K562 (cell line): ENCODE results near the gene HSPA6. TPM values are rescaled to one million over a fixed set of nuclear protein-coding genes. Genes with fewer than 3 reads are reported as not detected.
A peak's percentile ranks its signal among the peaks of the same experiment; 100 is the strongest.
"Not testable (repeated sequence)": the region's sequence is repeated elsewhere in the genome, so short reads cannot be mapped to it uniquely, and the experiment has no call there.

Source experiments
- CREB3 ChIP-seq: fragments of 450-650 bp; conservative IDR thresholded peaks from 2 replicates; pipeline ENCODE4 v1.6.1; 2016; ENCODE audit warnings: missing genetic modification characterization, low read depth, mild to moderate bottlenecking, missing compliant biosample characterization, moderate library complexity
- NR2C2 ChIP-seq, 2 experiments: fragments of 200-800 bp in 1 of 2; sonication (Bioruptor generic) in 1 of 2; sonication (generic) in 1 of 2; formaldehyde crosslinking in 1 of 2; IDR thresholded peaks; 2 replicates each; pipeline versions ENCODE4 v1.6.1 to v1.8.0; 2016 to 2022; ENCODE audit warnings: mild to moderate bottlenecking in 1 of 2, missing compliant biosample characterization in 1 of 2, missing genetic modification characterization in 1 of 2, missing genetic modification reagents in 1 of 2
- PHF8 ChIP-seq: fragments of 200-600 bp; sonication (generic); IDR thresholded peaks from 2 replicates; pipeline ENCODE4 v1.6.1; 2012; ENCODE audit warnings: mixed run types, mild to moderate bottlenecking, inconsistent platforms, low read length, moderate library complexity, borderline replicate concordance
- SRF ChIP-seq, 2 experiments: fragments of 250-450, 450-650 bp in 1 of 2; sonication (Bioruptor Pico) in 1 of 2; sonication (generic) in 1 of 2; formaldehyde crosslinking; IDR thresholded peaks; 2 replicates each; pipeline versions ENCODE4 v1.5.0 to v1.5.1; 2020 to 2022; ENCODE audit warnings: mild to moderate bottlenecking in 1 of 2, missing genetic modification reagents in 1 of 2
- polyA plus RNA-seq, 8 experiments: library from polyadenylated mRNA; depleted of rRNA in 4 of 8; stranded (reverse) in 5 of 8; unstranded in 3 of 8; fragments of >200 nt; fragmentation: Nextera tagmentation in 2 of 8; fragmentation: Illumina TruSeq in 1 of 8; extraction: Ambion mirVana in 2 of 8; extraction: Trizol in 1 of 8; gene quantifications; 2 replicates each; pipeline versions ENCODE4 v1.2.1 to v1.2.3, GENCODE V29; 2011 to 2014; ENCODE audit warnings: inconsistent platforms in 1 of 8, missing spikeins in 1 of 8
- total RNA-seq, 7 experiments: library from RNA; depleted of rRNA in 6 of 7; stranded (reverse); fragments of >200 nt in 6 of 7; fragmentation: Illumina TruSeq in 2 of 7; extraction: Trizol in 2 of 7; gene quantifications; 2 replicates each; pipeline versions ENCODE4 v1.2.1 to v1.2.3, GENCODE V29; 2011 to 2021; ENCODE audit warnings: low replicate concordance in 1 of 7
- TF ChIP-seq, protein P1 (sequence below): fragments of 200-800 bp; sonication (Bioruptor generic); IDR thresholded peaks from 2 replicates; pipeline ENCODE4 v1.6.1; 2016; ENCODE audit warnings: missing genetic modification characterization, missing compliant biosample characterization
- TF ChIP-seq, protein P2 (sequence below): fragments of 200-800 bp; sonication (Bioruptor generic); IDR thresholded peaks from 2 replicates; pipeline ENCODE4 v1.6.1; 2017; ENCODE audit warnings: missing genetic modification characterization, missing compliant biosample characterization
- TF ChIP-seq, protein P3 (sequence below): sonication (generic); IDR thresholded peaks from 2 replicates; pipeline ENCODE4 v1.6.1; 2016

HSPA6 gene
- total and polyA plus RNA-seq, 9 of the 15 experiments (the other 6 are each of a cell fraction or from before 2014, with no cell fraction given): 0.15 to 10.0 (median 2.4) TPM

- TF ChIP-seq, protein P1, sequence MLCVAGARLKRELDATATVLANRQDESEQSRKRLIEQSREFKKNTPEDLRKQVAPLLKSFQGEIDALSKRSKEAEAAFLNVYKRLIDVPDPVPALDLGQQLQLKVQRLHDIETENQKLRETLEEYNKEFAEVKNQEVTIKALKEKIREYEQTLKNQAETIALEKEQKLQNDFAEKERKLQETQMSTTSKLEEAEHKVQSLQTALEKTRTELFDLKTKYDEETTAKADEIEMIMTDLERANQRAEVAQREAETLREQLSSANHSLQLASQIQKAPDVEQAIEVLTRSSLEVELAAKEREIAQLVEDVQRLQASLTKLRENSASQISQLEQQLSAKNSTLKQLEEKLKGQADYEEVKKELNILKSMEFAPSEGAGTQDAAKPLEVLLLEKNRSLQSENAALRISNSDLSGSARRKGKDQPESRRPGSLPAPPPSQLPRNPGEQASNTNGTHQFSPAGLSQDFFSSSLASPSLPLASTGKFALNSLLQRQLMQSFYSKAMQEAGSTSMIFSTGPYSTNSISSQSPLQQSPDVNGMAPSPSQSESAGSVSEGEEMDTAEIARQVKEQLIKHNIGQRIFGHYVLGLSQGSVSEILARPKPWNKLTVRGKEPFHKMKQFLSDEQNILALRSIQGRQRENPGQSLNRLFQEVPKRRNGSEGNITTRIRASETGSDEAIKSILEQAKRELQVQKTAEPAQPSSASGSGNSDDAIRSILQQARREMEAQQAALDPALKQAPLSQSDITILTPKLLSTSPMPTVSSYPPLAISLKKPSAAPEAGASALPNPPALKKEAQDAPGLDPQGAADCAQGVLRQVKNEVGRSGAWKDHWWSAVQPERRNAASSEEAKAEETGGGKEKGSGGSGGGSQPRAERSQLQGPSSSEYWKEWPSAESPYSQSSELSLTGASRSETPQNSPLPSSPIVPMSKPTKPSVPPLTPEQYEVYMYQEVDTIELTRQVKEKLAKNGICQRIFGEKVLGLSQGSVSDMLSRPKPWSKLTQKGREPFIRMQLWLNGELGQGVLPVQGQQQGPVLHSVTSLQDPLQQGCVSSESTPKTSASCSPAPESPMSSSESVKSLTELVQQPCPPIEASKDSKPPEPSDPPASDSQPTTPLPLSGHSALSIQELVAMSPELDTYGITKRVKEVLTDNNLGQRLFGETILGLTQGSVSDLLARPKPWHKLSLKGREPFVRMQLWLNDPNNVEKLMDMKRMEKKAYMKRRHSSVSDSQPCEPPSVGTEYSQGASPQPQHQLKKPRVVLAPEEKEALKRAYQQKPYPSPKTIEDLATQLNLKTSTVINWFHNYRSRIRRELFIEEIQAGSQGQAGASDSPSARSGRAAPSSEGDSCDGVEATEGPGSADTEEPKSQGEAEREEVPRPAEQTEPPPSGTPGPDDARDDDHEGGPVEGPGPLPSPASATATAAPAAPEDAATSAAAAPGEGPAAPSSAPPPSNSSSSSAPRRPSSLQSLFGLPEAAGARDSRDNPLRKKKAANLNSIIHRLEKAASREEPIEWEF (CRISPR knock-in tag): peak; percentile 54; the same call in 1 of the 2 replicates
- TF ChIP-seq, protein P2, sequence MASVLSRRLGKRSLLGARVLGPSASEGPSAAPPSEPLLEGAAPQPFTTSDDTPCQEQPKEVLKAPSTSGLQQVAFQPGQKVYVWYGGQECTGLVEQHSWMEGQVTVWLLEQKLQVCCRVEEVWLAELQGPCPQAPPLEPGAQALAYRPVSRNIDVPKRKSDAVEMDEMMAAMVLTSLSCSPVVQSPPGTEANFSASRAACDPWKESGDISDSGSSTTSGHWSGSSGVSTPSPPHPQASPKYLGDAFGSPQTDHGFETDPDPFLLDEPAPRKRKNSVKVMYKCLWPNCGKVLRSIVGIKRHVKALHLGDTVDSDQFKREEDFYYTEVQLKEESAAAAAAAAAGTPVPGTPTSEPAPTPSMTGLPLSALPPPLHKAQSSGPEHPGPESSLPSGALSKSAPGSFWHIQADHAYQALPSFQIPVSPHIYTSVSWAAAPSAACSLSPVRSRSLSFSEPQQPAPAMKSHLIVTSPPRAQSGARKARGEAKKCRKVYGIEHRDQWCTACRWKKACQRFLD (CRISPR knock-in tag): peak; percentile 38; the same call in 1 of the 2 replicates
- TF ChIP-seq CREB3 (0 out of 2 replicates have a peak, but pooled peaks have one; percentile 53), NR2C2 (tag; IDR thresholded peaks at IDR 0.05) (peak; percentile 37), PHF8 (peak; percentile 25; the same call in 1 of the 2 replicates), SRF (CRISPR knock-in tag; IDR thresholded peaks at IDR 0.05) (0 out of 4 replicates have a peak, but pooled peaks of 1 of the 2 experiments have one; percentile 12)
- TF ChIP-seq, protein P3, sequence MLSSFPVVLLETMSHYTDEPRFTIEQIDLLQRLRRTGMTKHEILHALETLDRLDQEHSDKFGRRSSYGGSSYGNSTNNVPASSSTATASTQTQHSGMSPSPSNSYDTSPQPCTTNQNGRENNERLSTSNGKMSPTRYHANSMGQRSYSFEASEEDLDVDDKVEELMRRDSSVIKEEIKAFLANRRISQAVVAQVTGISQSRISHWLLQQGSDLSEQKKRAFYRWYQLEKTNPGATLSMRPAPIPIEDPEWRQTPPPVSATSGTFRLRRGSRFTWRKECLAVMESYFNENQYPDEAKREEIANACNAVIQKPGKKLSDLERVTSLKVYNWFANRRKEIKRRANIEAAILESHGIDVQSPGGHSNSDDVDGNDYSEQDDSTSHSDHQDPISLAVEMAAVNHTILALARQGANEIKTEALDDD: 0 out of 2 replicates have a peak, but pooled peaks have one; percentile 26
- TF ChIP-seq NR2C2 (CRISPR knock-in tag; IDR thresholded peaks at IDR 0.05): not testable (repeated sequence)
Observed at GRCh38 chr1:161532644-161533567, 8.6 kb downstream of the HSPA6 start (continued).
